ENCODE measurements around the gene DUOXA1. TPM values are rescaled to one million over a fixed set of nuclear protein-coding genes. Genes with fewer than 3 reads are reported as not detected.
A peak's percentile ranks its signal among the peaks of the same experiment; 100 is the strongest.

Gene DUOXA1
- total and polyA plus RNA-seq, 2 donors (not counting 1 experiment from before 2014, with no cell fraction given) = 0.03 to 0.74 TPM

- Histone ChIP-seq H3K9ac (ENCODE audit: low read length) (no peak overlapping the region), H3K4me1 (ENCODE audit: control insufficient read depth in 2 of 2, insufficient read depth in 2 of 2, low read length in 2 of 2) (peaks cover 27 to 36% of the 10 kb centered on the region in 2 donors), H3K27me3 (replicated peaks in 1 of 4; ENCODE audit: control extremely low read depth in 1 of 4, control insufficient read depth in 3 of 4, insufficient read depth in 4 of 4, low read length in 3 of 4) (peaks cover 0 to 74% (median 42%) of the 10 kb centered on the region in 4 experiments), H3K27ac (ENCODE audit: low read length in 2 of 2) (no peak overlapping the region), H4K20me1 (ENCODE audit: control insufficient read depth, insufficient read depth, low read length, poor library complexity, severe bottlenecking) (no peaks in the 10 kb centered on the region), H3K9me3 (ENCODE audit: control extremely low read depth in 1 of 3, control insufficient read depth in 2 of 3, insufficient read depth in 1 of 3, low read length in 2 of 3) (peaks cover 0 to 11% (median 0%) of the 10 kb centered on the region in 3 donors), H2AFZ (ENCODE audit: insufficient read depth, low read depth, low read length, poor library complexity, severe bottlenecking) (no peak overlapping the region), H3K4me2 (replicated peaks; ENCODE audit: low read depth, low read length, poor library complexity, severe bottlenecking) (no peak overlapping the region), H3K79me2 (ENCODE audit: control insufficient read depth, insufficient read depth, low read length) (no peaks in the 10 kb centered on the region), H3K36me3 (replicated peaks in 1 of 2; ENCODE audit: control extremely low read depth in 1 of 2, control insufficient read depth in 1 of 2, extremely low read depth in 1 of 2, insufficient read depth in 2 of 2, low read length in 1 of 2) (no peaks in the 10 kb centered on the region), H3K4me3 (ENCODE audit: control extremely low read depth in 1 of 5, extremely low read depth in 1 of 5, insufficient read depth in 1 of 5, low read depth in 2 of 5, low read length in 4 of 5) (no peak overlapping the region)
- DNase-seq = no peak
- ATAC-seq (ENCODE audit: low read depth) = no peak
- no peaks in the 10 kb centered on the region for H3K9me3 Mint-ChIP-seq (ENCODE audit: insufficient read depth)
- H3K4me3 Mint-ChIP-seq = no peak overlapping the region
- H3K27ac Mint-ChIP-seq = no peak overlapping the region
- H3K4me1 Mint-ChIP-seq = peaks cover 21% of the 10 kb centered on the region
- CTCF ChIA-PET = interaction anchor here (1.0 to 6.1 kb wide), 4 partner anchors 8 to 163 kb away, joined by 3 to 33 read pairs (median 4); no protein-coding TSS in a partner anchor
- WGBS (ENCODE audit: insufficient coverage) = 100% methylated on average over 2 of the region's 3 CpGs
- intact Hi-C loops (cut with micrococcal nuclease) = no loop called here
- POLR2A ChIA-PET = no interaction called here
- peaks cover 69% of the 10 kb centered on the region for H3K27me3 Mint-ChIP-seq
- TF ChIP-seq EZH2 (IDR thresholded peaks at IDR 0.05; ENCODE audit: borderline replicate concordance, insufficient read depth, low read depth, low read length, poor library complexity, severe bottlenecking) = no peak
- TF ChIP-seq, protein P1, sequence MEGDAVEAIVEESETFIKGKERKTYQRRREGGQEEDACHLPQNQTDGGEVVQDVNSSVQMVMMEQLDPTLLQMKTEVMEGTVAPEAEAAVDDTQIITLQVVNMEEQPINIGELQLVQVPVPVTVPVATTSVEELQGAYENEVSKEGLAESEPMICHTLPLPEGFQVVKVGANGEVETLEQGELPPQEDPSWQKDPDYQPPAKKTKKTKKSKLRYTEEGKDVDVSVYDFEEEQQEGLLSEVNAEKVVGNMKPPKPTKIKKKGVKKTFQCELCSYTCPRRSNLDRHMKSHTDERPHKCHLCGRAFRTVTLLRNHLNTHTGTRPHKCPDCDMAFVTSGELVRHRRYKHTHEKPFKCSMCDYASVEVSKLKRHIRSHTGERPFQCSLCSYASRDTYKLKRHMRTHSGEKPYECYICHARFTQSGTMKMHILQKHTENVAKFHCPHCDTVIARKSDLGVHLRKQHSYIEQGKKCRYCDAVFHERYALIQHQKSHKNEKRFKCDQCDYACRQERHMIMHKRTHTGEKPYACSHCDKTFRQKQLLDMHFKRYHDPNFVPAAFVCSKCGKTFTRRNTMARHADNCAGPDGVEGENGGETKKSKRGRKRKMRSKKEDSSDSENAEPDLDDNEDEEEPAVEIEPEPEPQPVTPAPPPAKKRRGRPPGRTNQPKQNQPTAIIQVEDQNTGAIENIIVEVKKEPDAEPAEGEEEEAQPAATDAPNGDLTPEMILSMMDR (IDR thresholded peaks at IDR 0.05) = no peak
Observed at GRCh38 chr15:45131510-45131909, 1.8 kb upstream of the DUOXA1 start.

DNA sequence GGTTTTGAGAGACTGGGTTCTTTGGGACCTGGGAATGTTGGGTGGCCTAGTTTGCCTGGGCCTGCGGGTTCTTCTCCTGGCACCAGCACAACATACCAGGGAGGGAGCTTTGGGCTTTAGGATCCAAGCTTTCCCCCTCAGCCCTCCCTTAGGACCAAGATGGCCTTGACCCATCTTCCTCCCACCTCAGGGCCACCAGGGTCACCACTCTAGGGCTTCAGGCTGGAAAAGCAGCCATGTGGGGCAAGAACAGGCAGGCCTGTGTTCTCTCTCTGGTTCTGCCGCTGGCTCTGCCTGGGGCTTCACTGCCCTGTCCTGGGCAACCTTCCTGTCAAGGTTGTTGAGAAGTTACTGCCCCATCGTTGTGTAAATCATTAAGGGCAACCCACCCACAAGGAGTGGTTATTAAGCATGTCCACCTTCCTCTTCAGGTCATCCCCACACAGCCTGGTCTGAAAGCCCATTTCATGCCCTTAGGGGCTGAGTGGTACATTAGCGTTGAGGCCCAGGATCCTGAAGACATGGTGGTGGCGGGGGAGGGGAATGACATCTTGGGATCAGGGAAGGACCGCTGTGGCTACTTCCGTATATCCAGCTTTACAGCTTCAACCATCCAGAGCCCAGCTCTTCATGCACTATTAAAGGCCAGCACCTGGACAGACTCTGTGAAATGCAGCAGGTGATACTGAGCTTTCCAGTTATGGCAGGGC, 767 bp upstream of the DUOXA1 start:
- CTCF ChIA-PET = interaction anchor here (0.6 to 6.1 kb wide), 3 partner anchors 9 to 321 kb away, joined by 4 to 33 read pairs (median 5); no protein-coding TSS in a partner anchor

More for the DNA sequence above, 767 bp upstream of the DUOXA1 start:
- intact Hi-C loops (cut with micrococcal nuclease) = no loop called here
- DNase-seq (no peak), ATAC-seq (ENCODE audit: low read depth) (no peak)
- WGBS (ENCODE audit: insufficient coverage) = 100% methylated on average over 2 of the region's 7 CpGs
- Histone ChIP-seq H3K4me3 (ENCODE audit: control extremely low read depth in 1 of 5, extremely low read depth in 1 of 5, insufficient read depth in 1 of 5, low read depth in 2 of 5, low read length in 4 of 5) (no peak overlapping the region), H3K36me3 (replicated peaks in 1 of 2; ENCODE audit: control extremely low read depth in 1 of 2, control insufficient read depth in 1 of 2, extremely low read depth in 1 of 2, insufficient read depth in 2 of 2, low read length in 1 of 2) (no peaks in the 10 kb centered on the region), H3K4me1 (ENCODE audit: control insufficient read depth in 2 of 2, insufficient read depth in 2 of 2, low read length in 2 of 2) (peaks cover 20 to 31% of the 10 kb centered on the region in 2 donors), H4K20me1 (ENCODE audit: control insufficient read depth, insufficient read depth, low read length, poor library complexity, severe bottlenecking) (no peaks in the 10 kb centered on the region), H3K27me3 (replicated peaks in 1 of 4; ENCODE audit: control extremely low read depth in 1 of 4, control insufficient read depth in 3 of 4, insufficient read depth in 4 of 4, low read length in 3 of 4) (peaks cover 0 to 69% (median 38%) of the 10 kb centered on the region in 4 experiments), H2AFZ (ENCODE audit: insufficient read depth, low read depth, low read length, poor library complexity, severe bottlenecking) (no peak overlapping the region), H3K9me3 (ENCODE audit: control extremely low read depth in 1 of 3, control insufficient read depth in 2 of 3, insufficient read depth in 1 of 3, low read length in 2 of 3) (peaks cover 0 to 11% (median 0%) of the 10 kb centered on the region in 3 donors), H3K27ac (ENCODE audit: low read length in 2 of 2) (no peak overlapping the region), H3K79me2 (ENCODE audit: control insufficient read depth, insufficient read depth, low read length) (no peaks in the 10 kb centered on the region), H3K4me2 (replicated peaks; ENCODE audit: low read depth, low read length, poor library complexity, severe bottlenecking) (peak overlapping the region; percentile 71), H3K9ac (ENCODE audit: low read length) (no peak overlapping the region)
- peak overlapping the region; percentile 77 for H3K4me3 Mint-ChIP-seq
- no peak overlapping the region for H3K27ac Mint-ChIP-seq
- TF ChIP-seq, protein P1 (IDR thresholded peaks at IDR 0.05) = no peak
- no peak for TF ChIP-seq EZH2 (IDR thresholded peaks at IDR 0.05; ENCODE audit: borderline replicate concordance, insufficient read depth, low read depth, low read length, poor library complexity, severe bottlenecking)
- POLR2A ChIA-PET = interaction anchor here (0.6 kb wide), 1 partner anchor 146 kb away, joined by 5 read pairs; no protein-coding TSS in a partner anchor
- peaks cover 73% of the 10 kb centered on the region for H3K27me3 Mint-ChIP-seq
- no peaks in the 10 kb centered on the region for H3K9me3 Mint-ChIP-seq (ENCODE audit: insufficient read depth)
- peaks cover 16% of the 10 kb centered on the region for H3K4me1 Mint-ChIP-seq
